Measurements from ENCODE around the gene BLTP2.
"Not testable (repeated sequence)": the region's sequence is repeated elsewhere in the genome, so short reads cannot be mapped to it uniquely, and the experiment has no call there.

The BLTP2 gene

DNA sequence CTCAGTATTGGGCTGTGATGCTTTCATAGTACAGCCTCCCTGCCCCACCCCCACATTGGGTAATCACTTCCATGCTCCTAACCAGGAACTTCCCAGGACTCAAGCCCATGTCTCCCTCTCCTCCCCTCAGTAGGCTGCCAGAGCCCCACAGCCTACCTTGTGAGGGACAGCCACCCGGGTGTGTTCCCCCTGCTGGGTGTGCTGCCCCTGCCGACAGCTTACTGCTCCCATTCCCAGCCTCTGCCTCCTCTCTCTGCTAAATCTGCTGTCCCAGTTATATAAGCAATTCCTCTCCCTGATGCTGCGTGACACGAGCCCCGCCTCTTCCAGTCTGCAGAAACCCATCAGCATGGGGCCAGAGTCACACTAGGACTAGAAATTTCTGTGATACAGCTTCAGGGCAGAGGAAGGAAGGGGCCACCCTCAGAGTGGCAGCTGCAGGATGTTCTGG is 31.0 kb downstream of the BLTP2 start, which contains the start of gene RSKR:
Gene RSKR, minus strand, starts transcription at position 255 of the 451 bp plus-strand sequence. Its CDS starts 24 bp downstream, at position 231.
- Histone ChIP-seq H3K27me3 (ENCODE audit: insufficient read depth, insufficient read length) (no peaks in the 10 kb centered on the region), H3K36me3 (ENCODE audit: insufficient read depth, insufficient read length, low read length) (peaks cover 89% of the 10 kb centered on the region), H3K9me3 (ENCODE audit: insufficient read depth, low read length) (no peaks in the 10 kb centered on the region), H3K4me1 (ENCODE audit: insufficient read depth, insufficient read length) (peaks cover 3% of the 10 kb centered on the region), H3K4me3 (ENCODE audit: insufficient read length, low read depth) (no peak within 1 kb of the TSS), H3K9ac (ENCODE audit: insufficient read length, low read depth) (no peak within 1 kb of the TSS)
- no peak for TF ChIP-seq SUZ12 (IDR thresholded peaks at IDR 0.05; ENCODE audit: extremely low read depth, insufficient read depth, insufficient read length)
- no peak for TF ChIP-seq ZNF274 (IDR thresholded peaks at IDR 0.05; ENCODE audit: low read depth, low read length)
- no peak for TF ChIP-seq YY1 (IDR thresholded peaks at IDR 0.05; ENCODE audit: insufficient read depth, insufficient read length)
- no peak for DNase-seq (ENCODE audit: low read depth, low spot score)

GRCh38 chr17:28612936-28613872 is 31.8 kb downstream of the BLTP2 start:
- H3K27me3 ChIP-seq (ENCODE audit: insufficient read depth, insufficient read length), result no peaks in the 10 kb centered on the region
- H3K9ac ChIP-seq (ENCODE audit: insufficient read length, low read depth), result no peak overlapping the region
- no peaks in the 10 kb centered on the region for H3K9me3 ChIP-seq (ENCODE audit: insufficient read depth, low read length)
- peaks cover 3% of the 10 kb centered on the region for H3K4me1 ChIP-seq (ENCODE audit: insufficient read depth, insufficient read length)
- H3K4me3 ChIP-seq (ENCODE audit: insufficient read length, low read depth), result no peak overlapping the region
- TF ChIP-seq YY1 (IDR thresholded peaks at IDR 0.05; ENCODE audit: insufficient read depth, insufficient read length), result no peak
- no peak for TF ChIP-seq ZNF274 (IDR thresholded peaks at IDR 0.05; ENCODE audit: low read depth, low read length)
- TF ChIP-seq SUZ12 (IDR thresholded peaks at IDR 0.05; ENCODE audit: extremely low read depth, insufficient read depth, insufficient read length), result no peak
- H3K36me3 ChIP-seq (ENCODE audit: insufficient read depth, insufficient read length, low read length), result peaks cover 87% of the 10 kb centered on the region
- no peak for DNase-seq (ENCODE audit: low read depth, low spot score)

DNA sequence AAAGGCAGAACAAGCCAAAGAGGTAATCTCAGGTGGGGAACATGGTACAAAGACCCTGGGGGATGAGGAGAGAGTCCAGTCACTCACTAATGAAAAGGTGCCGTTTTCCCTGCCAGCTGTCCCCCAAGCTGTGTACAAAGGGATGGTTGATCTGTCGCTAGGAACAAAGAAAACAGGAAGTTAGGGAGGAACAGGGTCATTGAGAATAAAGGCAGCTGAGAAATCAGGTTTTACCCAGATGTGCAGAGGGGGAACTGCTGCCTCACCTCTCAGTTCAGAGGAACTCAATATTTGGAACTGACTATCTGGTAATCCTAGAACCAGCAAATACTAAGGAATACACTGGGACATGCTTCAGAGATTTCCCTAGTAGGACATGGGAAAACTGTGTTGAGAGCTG is 32.4 kb downstream of the BLTP2 start:
- no peak for DNase-seq (ENCODE audit: low read depth, low spot score)
- Histone ChIP-seq H3K9me3 (ENCODE audit: insufficient read depth, low read length) (no peaks in the 10 kb centered on the region), H3K36me3 (ENCODE audit: insufficient read depth, insufficient read length, low read length) (peaks cover 85% of the 10 kb centered on the region), H3K27me3 (ENCODE audit: insufficient read depth, insufficient read length) (no peaks in the 10 kb centered on the region), H3K4me3 (ENCODE audit: insufficient read length, low read depth) (no peak overlapping the region), H3K9ac (ENCODE audit: insufficient read length, low read depth) (peak overlapping the region; percentile 32), H3K4me1 (ENCODE audit: insufficient read depth, insufficient read length) (peaks cover 3% of the 10 kb centered on the region)
- no peak for TF ChIP-seq YY1 (IDR thresholded peaks at IDR 0.05; ENCODE audit: insufficient read depth, insufficient read length)
- no peak for TF ChIP-seq ZNF274 (IDR thresholded peaks at IDR 0.05; ENCODE audit: low read depth, low read length)
- no peak for TF ChIP-seq SUZ12 (IDR thresholded peaks at IDR 0.05; ENCODE audit: extremely low read depth, insufficient read depth, insufficient read length)

- TF ChIP-seq ZNF274 (IDR thresholded peaks at IDR 0.05; ENCODE audit: low read depth, low read length) (no peak), YY1 (IDR thresholded peaks at IDR 0.05; ENCODE audit: insufficient read depth, insufficient read length) (no peak), SUZ12 (IDR thresholded peaks at IDR 0.05; ENCODE audit: extremely low read depth, insufficient read depth, insufficient read length) (no peak)
- H3K4me3 ChIP-seq (ENCODE audit: insufficient read length, low read depth), result no peak overlapping the region
- no peak overlapping the region for H3K9ac ChIP-seq (ENCODE audit: insufficient read length, low read depth)
- no peaks in the 10 kb centered on the region for H3K9me3 ChIP-seq (ENCODE audit: insufficient read depth, low read length)
- H3K36me3 ChIP-seq (ENCODE audit: insufficient read depth, insufficient read length, low read length), result peaks cover 69% of the 10 kb centered on the region
- DNase-seq (ENCODE audit: low read depth, low spot score), result no peak
- peaks cover 3% of the 10 kb centered on the region for H3K4me1 ChIP-seq (ENCODE audit: insufficient read depth, insufficient read length)
- H3K27me3 ChIP-seq (ENCODE audit: insufficient read depth, insufficient read length), result no peaks in the 10 kb centered on the region
Observed at GRCh38 chr17:28610376-28610775, 34.6 kb downstream of the BLTP2 start.

GRCh38 chr17:28604031-28604430 is 40.9 kb downstream of the BLTP2 start:
- not testable (repeated sequence) for H3K4me1 ChIP-seq (ENCODE audit: insufficient read depth, insufficient read length); H3K9ac ChIP-seq (ENCODE audit: insufficient read length, low read depth); H3K27me3 ChIP-seq (ENCODE audit: insufficient read depth, insufficient read length); H3K4me3 ChIP-seq (ENCODE audit: insufficient read length, low read depth); DNase-seq (ENCODE audit: low read depth, low spot score); H3K9me3 ChIP-seq (ENCODE audit: insufficient read depth, low read length)
- peaks cover 12% of the 10 kb centered on the region for H3K36me3 ChIP-seq (ENCODE audit: insufficient read depth, insufficient read length, low read length)

DNA sequence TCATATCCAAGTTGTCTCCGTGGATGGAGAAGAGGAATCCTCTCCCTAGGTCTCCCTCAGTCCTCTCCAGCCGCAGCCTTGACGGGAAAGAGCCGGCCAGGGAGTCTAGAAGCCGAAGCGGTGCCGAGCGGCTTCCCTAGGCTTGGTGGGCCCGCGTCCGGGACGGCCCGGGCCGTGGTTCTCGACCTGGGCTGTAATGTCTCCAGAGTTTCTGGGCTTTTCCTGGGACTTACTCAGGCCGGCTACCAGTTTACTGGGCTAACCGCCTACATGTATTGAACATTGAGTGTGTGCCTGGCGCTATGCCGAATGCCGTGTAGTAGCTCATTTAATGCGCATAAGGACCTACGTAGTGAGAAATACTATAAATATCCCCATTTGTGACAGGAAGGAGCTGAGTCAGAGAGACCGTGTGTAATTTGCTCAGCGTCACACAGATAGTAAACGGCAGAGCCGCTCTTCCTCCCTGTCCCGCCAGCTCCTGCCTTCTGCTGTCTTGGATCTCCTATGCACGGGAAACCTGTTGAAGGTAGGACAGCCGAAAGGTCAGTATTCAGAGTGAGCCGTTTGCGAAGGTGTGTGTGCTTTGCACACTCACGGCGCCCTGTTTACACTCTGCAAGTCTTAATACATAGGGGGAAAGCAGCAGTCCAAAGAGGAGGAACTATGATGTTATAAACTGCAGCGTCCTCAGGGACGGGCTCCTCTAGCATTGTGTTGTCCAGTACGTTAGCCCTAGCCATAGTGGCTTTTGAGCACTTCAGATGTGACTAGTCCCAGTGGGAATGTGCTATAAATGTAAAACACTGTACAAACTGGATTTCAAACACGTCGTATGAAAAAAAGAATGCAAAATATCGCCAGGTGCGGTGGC is 45.4 kb downstream of the BLTP2 start:
- no peak for TF ChIP-seq ZNF274 (IDR thresholded peaks at IDR 0.05; ENCODE audit: low read depth, low read length)
- no peak for TF ChIP-seq SUZ12 (IDR thresholded peaks at IDR 0.05; ENCODE audit: extremely low read depth, insufficient read depth, insufficient read length)
- TF ChIP-seq YY1 (IDR thresholded peaks at IDR 0.05; ENCODE audit: insufficient read depth, insufficient read length), result no peak
- Histone ChIP-seq H3K27me3 (ENCODE audit: insufficient read depth, insufficient read length) (no peaks in the 10 kb centered on the region), H3K4me3 (ENCODE audit: insufficient read length, low read depth) (peak overlapping the region; percentile 82), H3K9ac (ENCODE audit: insufficient read length, low read depth) (peak overlapping the region; percentile 83), H3K4me1 (ENCODE audit: insufficient read depth, insufficient read length) (no peaks in the 10 kb centered on the region), H3K9me3 (ENCODE audit: insufficient read depth, low read length) (no peaks in the 10 kb centered on the region), H3K36me3 (ENCODE audit: insufficient read depth, insufficient read length, low read length) (peaks cover 8% of the 10 kb centered on the region)
- DNase-seq (ENCODE audit: low read depth, low spot score), result no peak
